Renal pelvis (tissue), 4 donors: ENCODE measurements around the gene TMEM204. TPM values are rescaled to one million over a fixed set of nuclear protein-coding genes. Genes with fewer than 3 reads are reported as not detected.

Experiments
- DNase-seq: peaks from one replicate; pipeline ENCODE4 v3.0.0-alpha.2; 2013
- polyA plus RNA-seq, 3 donors: library from polyadenylated mRNA; unstranded; fragments of 120-200 nt; gene quantifications; one replicate each; pipeline ENCODE4 v1.2.1, GENCODE V29; 2013; ENCODE audit not compliant: insufficient read length in 3 of 3

Gene TMEM204
- polyA plus RNA-seq, 3 donors: 17.6 to 25.8 (median 24.7) TPM

DNA sequence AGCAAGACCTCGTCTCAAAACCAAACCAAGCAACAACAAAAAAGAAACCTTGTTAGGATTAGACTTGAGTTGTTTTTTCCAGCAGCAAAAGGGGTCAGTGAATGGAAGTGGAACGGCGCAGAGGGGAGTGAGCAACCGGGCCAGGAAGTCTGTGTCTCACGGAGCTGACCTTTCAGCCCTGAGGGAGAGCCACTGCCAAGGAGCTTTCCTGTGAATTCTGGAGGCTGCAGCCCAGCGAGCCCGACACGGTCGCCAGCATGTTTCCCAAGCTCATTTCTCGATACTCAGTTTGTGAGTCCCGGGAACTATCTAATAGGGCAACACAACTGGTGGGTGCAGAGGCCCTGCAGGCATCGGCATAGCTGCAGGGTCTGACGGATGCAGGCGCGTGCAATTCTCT, 20.7 kb upstream of the TMEM204 start:
- DNase-seq: no peak

DNA sequence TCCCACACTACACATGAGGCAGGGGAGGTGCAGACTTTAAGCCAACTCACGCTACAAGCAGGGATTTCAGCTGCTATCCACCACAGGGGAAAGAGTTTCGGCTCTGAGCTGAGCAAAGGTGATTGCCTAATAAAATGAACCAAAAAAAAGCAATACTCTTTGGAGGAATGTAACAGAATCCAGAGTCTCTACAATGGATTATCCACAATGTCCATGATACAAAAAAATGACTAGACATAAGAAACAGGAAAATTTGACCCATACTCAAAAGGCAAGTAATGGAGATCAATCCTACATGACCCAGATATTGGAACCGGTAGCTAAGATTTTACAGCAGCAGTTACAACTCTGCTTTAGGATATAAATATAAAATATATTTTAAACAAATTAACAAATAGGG, 19.0 kb upstream of the TMEM204 start:
- DNase-seq: no peak

GRCh38 chr16:1518626-1519135, 14.8 kb upstream of the TMEM204 start:
- no peak for DNase-seq

DNA sequence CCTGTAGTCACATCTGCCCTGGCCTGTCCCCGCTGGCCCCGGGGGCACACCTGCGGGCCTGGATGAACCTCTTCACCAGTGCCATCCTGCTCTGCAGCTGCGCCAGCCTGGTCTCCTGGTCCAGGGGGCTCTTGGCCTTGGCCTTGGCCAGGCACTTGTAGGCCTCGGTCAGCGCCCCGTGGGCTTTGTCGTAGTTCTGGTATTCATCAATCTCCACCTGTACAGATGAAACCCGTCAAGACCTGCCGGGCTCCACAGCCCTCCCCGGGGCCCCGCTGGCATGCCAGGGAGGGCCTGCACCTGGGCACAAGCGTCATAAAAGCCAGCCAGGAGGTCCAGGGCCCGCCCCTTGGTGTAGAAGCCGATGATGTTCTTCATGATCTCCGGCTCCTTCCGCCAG, 13.6 kb upstream of the TMEM204 start:
- DNase-seq: no peak

DNA sequence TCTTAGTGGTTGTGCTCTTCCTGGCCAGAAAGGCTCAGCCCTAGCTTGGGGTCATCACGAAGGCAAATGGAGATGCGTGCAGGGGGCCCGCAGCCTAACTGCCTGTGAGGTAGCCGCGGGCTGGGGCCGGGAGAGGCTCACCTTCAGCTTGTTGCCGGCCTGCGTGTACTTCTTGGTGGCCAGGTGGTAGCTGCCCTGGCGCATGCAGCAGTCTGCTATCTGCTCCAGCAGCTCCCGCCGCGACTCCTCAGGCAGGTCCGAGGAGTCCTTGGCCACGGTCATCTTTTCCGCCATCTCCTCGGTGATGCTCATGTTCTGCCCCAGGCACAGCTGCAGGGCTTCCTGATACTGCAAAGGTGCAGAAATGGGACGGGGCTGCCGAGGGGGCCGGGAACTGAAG, 13.0 kb upstream of the TMEM204 start:
- no peak for DNase-seq

GRCh38 chr16:1523581-1524245, 9.8 kb upstream of the TMEM204 start:
- no peak for DNase-seq

DNA sequence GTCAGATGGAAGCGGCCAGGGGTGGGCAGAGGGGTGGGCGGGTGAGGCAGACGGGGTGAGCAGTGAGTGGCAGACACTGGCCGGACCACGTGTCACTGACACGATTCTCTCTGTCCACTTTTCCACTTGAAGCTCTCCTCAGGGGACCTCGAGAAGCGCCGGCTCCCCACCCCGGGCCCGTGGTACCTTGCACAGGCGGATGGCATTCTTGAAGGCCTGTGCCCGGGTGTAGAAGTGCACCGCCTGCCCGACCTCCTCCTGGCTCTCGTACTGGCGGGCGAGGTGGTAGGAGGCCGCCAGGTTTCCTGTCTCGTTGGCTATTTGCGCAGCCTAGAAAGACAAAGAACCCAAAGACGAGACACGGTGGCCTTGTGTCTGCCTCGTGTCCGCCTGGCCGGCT, 9.1 kb upstream of the TMEM204 start:
- DNase-seq: no peak

GRCh38 chr16:1525871-1526607, 7.4 kb upstream of the TMEM204 start:
- no peak for DNase-seq

GRCh38 chr16:1526608-1527555, 6.6 kb upstream of the TMEM204 start:
- DNase-seq: no peak

DNA sequence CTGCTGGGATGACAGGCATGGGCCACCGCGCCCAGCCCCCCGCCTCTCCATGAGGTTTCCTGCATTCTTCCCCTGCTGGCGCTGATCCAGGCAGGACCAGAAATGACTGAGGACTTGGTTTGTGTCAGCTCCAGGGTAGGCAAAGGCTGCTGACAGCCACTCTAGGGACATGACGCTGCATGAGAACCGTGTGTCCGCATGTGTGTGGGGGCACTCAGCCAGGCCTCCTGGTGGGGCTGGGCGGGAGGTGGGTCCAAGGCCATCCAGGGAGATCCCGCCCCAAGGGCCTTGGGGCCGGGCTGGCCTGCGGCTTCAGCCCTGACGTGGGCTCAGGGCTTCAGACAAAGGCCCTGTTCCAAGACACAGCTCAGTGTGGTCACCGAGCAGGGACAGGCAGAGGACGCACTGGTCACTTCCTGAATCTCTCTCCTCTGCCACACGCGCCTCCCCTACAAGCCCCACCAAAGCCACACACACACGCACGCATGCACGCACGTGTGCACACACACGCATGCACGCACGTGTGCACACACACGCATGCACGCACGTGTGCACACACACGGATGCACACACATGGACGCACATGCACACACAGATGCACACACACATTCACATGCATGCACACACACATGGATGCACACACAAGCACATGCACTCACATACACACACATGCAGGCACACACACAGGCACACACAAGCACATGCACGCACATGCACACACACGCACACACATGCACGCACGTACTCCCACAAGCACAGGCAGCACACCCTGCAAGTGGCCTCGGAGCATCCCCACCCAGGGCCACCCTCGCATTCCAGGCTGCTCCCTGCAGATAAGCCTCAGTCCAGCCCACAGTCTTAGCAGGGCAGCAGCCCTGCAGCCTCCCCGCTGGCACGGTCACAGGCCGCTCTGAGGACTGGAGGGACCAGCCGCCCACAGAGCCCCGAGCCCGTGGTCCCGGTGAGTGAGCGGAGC, 5.3 kb upstream of the TMEM204 start:
- no peak for DNase-seq

GRCh38 chr16:1528921-1529537, 4.4 kb upstream of the TMEM204 start:
- DNase-seq: no peak

DNA sequence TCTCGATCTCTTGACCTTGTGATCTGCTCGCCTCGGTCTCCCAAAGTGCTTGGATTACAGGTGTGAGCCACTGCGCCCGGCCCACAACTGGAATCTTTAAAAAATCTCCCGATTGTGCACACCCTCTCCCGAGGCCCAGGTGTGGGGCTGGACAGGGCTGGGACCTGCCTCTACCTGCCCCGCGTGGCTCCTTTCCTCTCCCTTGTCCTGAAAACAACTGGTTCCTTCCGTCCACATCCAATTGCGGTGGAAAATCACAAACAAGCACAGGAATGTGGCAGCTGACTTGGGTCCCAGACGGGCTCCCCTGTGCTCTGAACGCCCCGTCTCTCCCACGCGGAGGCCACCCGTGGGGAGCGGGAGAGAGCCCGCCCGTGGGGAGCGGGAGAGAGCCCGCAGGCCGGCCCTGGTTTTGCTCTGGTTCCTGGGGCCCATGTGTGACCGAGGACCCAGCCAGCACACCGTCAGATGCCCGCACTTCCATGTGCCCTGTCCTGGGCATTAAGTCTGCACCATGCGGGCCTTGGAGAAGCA, 3.0 kb upstream of the TMEM204 start:
- no peak for DNase-seq

- DNase-seq: peak; percentile 74
These were observed 2.4 kb upstream of the TMEM204 start for GRCh38 chr16:1530883-1531637.

DNA sequence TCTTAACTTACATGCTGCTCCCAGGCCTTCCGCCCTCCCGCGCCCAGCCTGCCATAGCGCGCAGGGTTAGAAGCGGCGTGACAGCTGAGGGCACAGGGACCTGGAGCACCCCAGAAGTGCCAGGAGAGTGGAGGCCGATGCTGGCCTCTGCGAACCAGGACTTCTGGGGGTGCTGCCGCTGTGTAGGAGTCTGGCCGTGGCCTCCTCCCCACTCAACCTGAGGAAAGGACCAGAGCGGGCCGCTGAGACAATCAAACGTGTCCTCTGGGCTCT, 1.9 kb upstream of the TMEM204 start:
- no peak for DNase-seq

GRCh38 chr16:1532081-1532760, 1.2 kb upstream of the TMEM204 start:
- DNase-seq: no peak

DNA sequence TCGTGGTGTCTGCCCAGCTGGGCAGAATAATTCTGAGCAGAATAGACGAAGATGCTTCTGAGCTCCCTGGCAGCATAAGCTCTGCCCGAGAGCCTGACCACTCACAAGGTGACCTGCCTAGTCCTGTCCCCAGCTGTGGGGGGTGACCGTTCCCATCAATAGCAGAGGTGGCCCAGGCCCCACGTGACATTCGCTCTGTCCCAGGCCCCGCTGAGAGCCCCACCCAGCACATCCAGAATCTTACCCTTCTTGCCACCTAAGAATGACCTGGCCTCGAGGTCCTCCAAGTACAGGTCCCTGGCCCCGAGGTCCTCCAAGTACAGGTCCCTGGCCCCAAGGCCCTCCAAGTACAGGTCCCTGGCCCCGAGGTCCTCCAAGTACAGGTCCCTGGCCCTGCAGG, 695 bp upstream of the TMEM204 start:
- DNase-seq: no peak

- no peak for DNase-seq
These were observed 855 bp downstream of the TMEM204 start for GRCh38 chr16:1534021-1535020.
